Measurements from ENCODE around the gene TERT. TPM values are rescaled to one million over a fixed set of nuclear protein-coding genes. Genes with fewer than 3 reads are reported as not detected.
"Not testable (repeated sequence)": the region's sequence is repeated elsewhere in the genome, so short reads cannot be mapped to it uniquely, and the experiment has no call there.

Gene TERT
- total RNA-seq, 1 experiment from 2014 or later, result 2.3 TPM

- TF ChIP-seq, protein P1, sequence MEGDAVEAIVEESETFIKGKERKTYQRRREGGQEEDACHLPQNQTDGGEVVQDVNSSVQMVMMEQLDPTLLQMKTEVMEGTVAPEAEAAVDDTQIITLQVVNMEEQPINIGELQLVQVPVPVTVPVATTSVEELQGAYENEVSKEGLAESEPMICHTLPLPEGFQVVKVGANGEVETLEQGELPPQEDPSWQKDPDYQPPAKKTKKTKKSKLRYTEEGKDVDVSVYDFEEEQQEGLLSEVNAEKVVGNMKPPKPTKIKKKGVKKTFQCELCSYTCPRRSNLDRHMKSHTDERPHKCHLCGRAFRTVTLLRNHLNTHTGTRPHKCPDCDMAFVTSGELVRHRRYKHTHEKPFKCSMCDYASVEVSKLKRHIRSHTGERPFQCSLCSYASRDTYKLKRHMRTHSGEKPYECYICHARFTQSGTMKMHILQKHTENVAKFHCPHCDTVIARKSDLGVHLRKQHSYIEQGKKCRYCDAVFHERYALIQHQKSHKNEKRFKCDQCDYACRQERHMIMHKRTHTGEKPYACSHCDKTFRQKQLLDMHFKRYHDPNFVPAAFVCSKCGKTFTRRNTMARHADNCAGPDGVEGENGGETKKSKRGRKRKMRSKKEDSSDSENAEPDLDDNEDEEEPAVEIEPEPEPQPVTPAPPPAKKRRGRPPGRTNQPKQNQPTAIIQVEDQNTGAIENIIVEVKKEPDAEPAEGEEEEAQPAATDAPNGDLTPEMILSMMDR (IDR thresholded peaks at IDR 0.05; ENCODE audit: unreplicated experiment), result no peak
- peaks cover 45% of the 10 kb centered on the region for H3K36me3 Mint-ChIP-seq (ENCODE audit: insufficient read depth, unreplicated experiment)
- peaks cover 7% of the 10 kb centered on the region for H3K9me3 Mint-ChIP-seq (ENCODE audit: low read depth, unreplicated experiment)
- DNase-seq, result no peak
- CTCF ChIA-PET, result interaction anchor here (1.3 kb wide), 1 partner anchor 10 kb away, joined by 3 read pairs; no protein-coding TSS in a partner anchor
- H3K4me3 Mint-ChIP-seq (ENCODE audit: low read depth, unreplicated experiment), result no peak overlapping the region
- intact Hi-C loops (cut with micrococcal nuclease; ENCODE audit: unreplicated experiment), result no loop called here
- no peak overlapping the region for H3K27ac Mint-ChIP-seq (ENCODE audit: unreplicated experiment)
- no TSS peak for BruUV-seq (replicated peaks)
- peaks cover 21% of the 10 kb centered on the region for H3K4me1 Mint-ChIP-seq (ENCODE audit: low read depth, unreplicated experiment)
- no peaks in the 10 kb centered on the region for H3K27me3 Mint-ChIP-seq (ENCODE audit: unreplicated experiment)
These were observed 37.1 kb upstream of the TERT start for GRCh38 chr5:1331861-1332405.

- no peak overlapping the region for H3K27ac Mint-ChIP-seq (ENCODE audit: unreplicated experiment)
- TF ChIP-seq, protein P1 (IDR thresholded peaks at IDR 0.05; ENCODE audit: unreplicated experiment), result no peak
- DNase-seq, result no peak
- H3K27me3 Mint-ChIP-seq (ENCODE audit: unreplicated experiment), result no peaks in the 10 kb centered on the region
- intact Hi-C loops (cut with micrococcal nuclease; ENCODE audit: unreplicated experiment), result no loop called here
- peaks cover 43% of the 10 kb centered on the region for H3K36me3 Mint-ChIP-seq (ENCODE audit: insufficient read depth, unreplicated experiment)
- no TSS peak for BruUV-seq (replicated peaks)
- H3K9me3 Mint-ChIP-seq (ENCODE audit: low read depth, unreplicated experiment), result peaks cover 7% of the 10 kb centered on the region
- peaks cover 21% of the 10 kb centered on the region for H3K4me1 Mint-ChIP-seq (ENCODE audit: low read depth, unreplicated experiment)
- no peak overlapping the region for H3K4me3 Mint-ChIP-seq (ENCODE audit: low read depth, unreplicated experiment)
- CTCF ChIA-PET, result interaction anchor here (1.3 kb wide), 1 partner anchor 10 kb away, joined by 3 read pairs; no protein-coding TSS in a partner anchor
These were observed 36.3 kb upstream of the TERT start for GRCh38 chr5:1330847-1331831.

- Mint-ChIP-seq H3K4me3 (ENCODE audit: low read depth, unreplicated experiment) (no peak overlapping the region), H3K36me3 (ENCODE audit: insufficient read depth, unreplicated experiment) (peaks cover 47% of the 10 kb centered on the region), H3K9me3 (ENCODE audit: low read depth, unreplicated experiment) (peaks cover 7% of the 10 kb centered on the region), H3K27ac (ENCODE audit: unreplicated experiment) (no peak overlapping the region), H3K4me1 (ENCODE audit: low read depth, unreplicated experiment) (peaks cover 21% of the 10 kb centered on the region), H3K27me3 (ENCODE audit: unreplicated experiment) (no peaks in the 10 kb centered on the region)
- TF ChIP-seq, protein P1 (IDR thresholded peaks at IDR 0.05; ENCODE audit: unreplicated experiment), result no peak
- CTCF ChIA-PET, result no interaction called here
- no peak for DNase-seq
- intact Hi-C loops (cut with micrococcal nuclease; ENCODE audit: unreplicated experiment), result no loop called here
- no TSS peak for BruUV-seq (replicated peaks)
These were observed 35.4 kb upstream of the TERT start for GRCh38 chr5:1330146-1330846.

DNA sequence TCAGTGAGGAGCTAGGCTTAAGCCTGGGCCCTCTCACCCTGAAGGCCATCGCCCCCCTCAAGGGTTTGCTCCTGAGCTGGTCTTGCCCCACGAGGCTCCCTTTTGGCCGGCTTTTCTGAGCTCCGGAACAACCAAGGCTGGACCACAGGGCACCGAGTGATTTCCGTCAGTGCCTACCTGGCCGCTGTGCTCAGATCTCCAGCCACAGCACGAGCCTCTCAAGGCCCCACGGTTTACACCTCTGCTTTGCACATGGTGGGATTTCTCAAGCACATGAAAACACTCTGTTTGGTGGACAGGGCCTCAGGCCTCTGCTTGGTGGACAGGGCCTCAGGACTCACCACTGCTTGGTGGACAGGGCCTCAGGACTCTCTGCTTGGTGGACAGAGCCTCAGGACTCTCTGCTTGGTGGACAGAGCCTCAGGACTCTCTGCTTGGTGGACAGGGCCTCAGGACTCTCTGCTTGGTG is 34.3 kb upstream of the TERT start:
- H3K4me1 Mint-ChIP-seq (ENCODE audit: low read depth, unreplicated experiment), result peaks cover 21% of the 10 kb centered on the region
- H3K9me3 Mint-ChIP-seq (ENCODE audit: low read depth, unreplicated experiment), result peaks cover 7% of the 10 kb centered on the region
- H3K36me3 Mint-ChIP-seq (ENCODE audit: insufficient read depth, unreplicated experiment), result peaks cover 35% of the 10 kb centered on the region

GRCh38 chr5:1328237-1329110 is 33.6 kb upstream of the TERT start:
- Mint-ChIP-seq H3K36me3 (ENCODE audit: insufficient read depth, unreplicated experiment) (peaks cover 41% of the 10 kb centered on the region), H3K4me1 (ENCODE audit: low read depth, unreplicated experiment) (peaks cover 21% of the 10 kb centered on the region)
- CTCF ChIA-PET, result interaction anchor here (0.7 kb wide), 1 partner anchor 308 kb away, joined by 3 read pairs; no protein-coding TSS in a partner anchor
- H3K4me3 Mint-ChIP-seq (ENCODE audit: low read depth, unreplicated experiment); DNase-seq; H3K9me3 Mint-ChIP-seq (ENCODE audit: low read depth, unreplicated experiment); H3K27ac Mint-ChIP-seq (ENCODE audit: unreplicated experiment); BruUV-seq (replicated peaks); H3K27me3 Mint-ChIP-seq (ENCODE audit: unreplicated experiment); intact Hi-C loops (cut with micrococcal nuclease; ENCODE audit: unreplicated experiment): not testable (repeated sequence)

More for the DNA sequence above, 34.3 kb upstream of the TERT start:
- no peak for DNase-seq
- intact Hi-C loops (cut with micrococcal nuclease; ENCODE audit: unreplicated experiment), result no loop called here
- Mint-ChIP-seq H3K27ac (ENCODE audit: unreplicated experiment) (no peak overlapping the region), H3K27me3 (ENCODE audit: unreplicated experiment) (no peaks in the 10 kb centered on the region), H3K4me3 (ENCODE audit: low read depth, unreplicated experiment) (no peak overlapping the region)
- TF ChIP-seq, protein P1 (IDR thresholded peaks at IDR 0.05; ENCODE audit: unreplicated experiment), result no peak
- CTCF ChIA-PET, result no interaction called here
- no TSS peak for BruUV-seq (replicated peaks)
